SK-N-MC (cell line): ENCODE data around the gene SMG6.

Experiments
- DNase-seq: peaks from one replicate; pipeline ENCODE4 v3.0.0-alpha.2; 2011; ENCODE audit warnings: low read depth, low spot score
- H3K27ac ChIP-seq: fragments of 200-600 bp; sonication (generic); 2 replicates; pipeline ENCODE4 v1.5.1; 2016; ENCODE audit warnings: mixed run types
- H3K36me3 ChIP-seq: fragments of 200-600 bp; sonication (generic); 2 replicates; pipeline ENCODE4 v1.6.1; 2017; ENCODE audit warnings: antibody characterized with exemption, low read length, mixed read lengths; ENCODE audit not compliant: insufficient read depth
- H3K4me3 ChIP-seq: fragments of 200-600 bp; sonication (generic); 2 replicates; pipeline ENCODE4 v1.5.1; 2016
- H3K9ac ChIP-seq: fragments of 200-600 bp; sonication (generic); 2 replicates; pipeline ENCODE4 v1.8.0; 2017; ENCODE audit warnings: mixed run types, mixed read lengths; ENCODE audit not compliant: insufficient read length
- H3K9me3 ChIP-seq: fragments of 200-600 bp; sonication (generic); 2 replicates; pipeline ENCODE4 v1.6.1; 2017; ENCODE audit warnings: low read depth, mild to moderate bottlenecking, antibody characterized with exemption, low read length, moderate library complexity, mixed read lengths
- EZH2 ChIP-seq: fragments of 200-600 bp; sonication (generic); IDR thresholded peaks from one replicate; pipeline ENCODE4 v1.6.1; 2017; ENCODE audit warnings: antibody characterized with exemption
- FOXP2 ChIP-seq: optimal IDR thresholded peaks from 2 replicates; pipeline ENCODE3; 2011; ENCODE audit warnings: mild to moderate bottlenecking, moderate library complexity; ENCODE audit not compliant: insufficient read depth; ENCODE audit errors: extremely low read length, control extremely low read depth
- POLR2AphosphoS5 ChIP-seq: IDR thresholded peaks from 2 replicates; pipeline ENCODE4 v1.6.1; 2012; ENCODE audit warnings: mild to moderate bottlenecking, low read depth, low read length, borderline replicate concordance

SMG6 gene

DNA sequence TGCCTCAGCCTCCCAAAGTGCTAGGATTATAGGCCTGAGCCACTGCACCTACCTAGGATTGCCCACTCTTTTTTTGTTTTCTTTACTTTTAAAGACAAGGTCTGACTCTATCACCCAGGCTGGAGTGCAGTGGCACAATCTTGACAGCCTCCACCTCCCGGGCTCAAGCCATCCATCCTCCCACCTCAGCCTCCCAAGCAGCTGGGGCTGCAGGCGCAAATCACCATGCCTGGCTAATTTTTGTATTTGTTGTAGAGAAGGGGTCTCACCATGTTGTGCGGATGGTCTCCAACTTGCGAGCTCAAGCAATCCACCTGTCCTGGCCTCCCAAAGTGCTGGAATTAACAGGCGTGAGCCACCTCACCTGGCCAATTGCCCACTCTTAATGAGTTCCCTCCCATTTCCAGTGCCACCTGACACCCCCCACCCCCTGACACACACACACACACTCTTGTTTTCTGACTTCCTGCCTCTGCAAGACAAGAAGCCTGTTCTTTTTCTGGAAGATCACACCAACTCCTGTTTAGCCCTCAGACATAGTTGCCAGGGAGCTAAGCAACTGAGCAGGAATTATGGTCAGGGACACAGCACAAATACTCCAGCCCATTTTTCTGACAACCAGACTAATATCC is 259.2 kb downstream of the SMG6 start:
- Histone ChIP-seq H3K9ac (no peak overlapping the region), H3K9me3 (no peaks in the 10 kb centered on the region), H3K27ac (no peak overlapping the region), H3K36me3 (peaks cover 8% of the 10 kb centered on the region), H3K4me3 (no peak overlapping the region)
- DNase-seq: no peak
- TF ChIP-seq POLR2AphosphoS5: no peak
- TF ChIP-seq EZH2: no peak
- TF ChIP-seq FOXP2: no peak

DNA sequence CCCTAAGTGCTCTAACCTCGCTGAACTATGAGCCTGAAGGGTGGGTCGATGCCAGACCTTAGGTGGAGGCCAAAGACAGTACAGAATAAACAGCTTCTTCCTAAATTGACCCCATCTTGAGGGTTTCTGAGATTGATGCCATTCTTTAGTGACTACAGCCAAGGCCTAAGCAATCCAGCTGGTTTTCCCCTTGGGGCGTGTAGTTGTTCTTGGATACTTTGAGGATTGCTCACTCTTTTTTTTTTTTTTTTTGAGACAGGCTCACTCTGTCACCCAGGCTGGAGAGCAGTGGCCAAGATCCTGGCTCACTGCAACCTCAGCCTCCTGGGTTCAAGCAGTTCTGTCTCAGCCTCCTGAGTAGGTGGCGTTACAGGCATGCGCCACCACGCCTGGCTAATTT is 259.8 kb downstream of the SMG6 start:
- TF ChIP-seq POLR2AphosphoS5 (no peak), EZH2 (no peak), FOXP2 (no peak)
- Histone ChIP-seq H3K9ac (no peak overlapping the region), H3K36me3 (peaks cover 8% of the 10 kb centered on the region), H3K4me3 (no peak overlapping the region), H3K27ac (peak overlapping the region; percentile 13; the same call in 1 of the 2 replicates), H3K9me3 (no peaks in the 10 kb centered on the region)
- DNase-seq: no peak

DNA sequence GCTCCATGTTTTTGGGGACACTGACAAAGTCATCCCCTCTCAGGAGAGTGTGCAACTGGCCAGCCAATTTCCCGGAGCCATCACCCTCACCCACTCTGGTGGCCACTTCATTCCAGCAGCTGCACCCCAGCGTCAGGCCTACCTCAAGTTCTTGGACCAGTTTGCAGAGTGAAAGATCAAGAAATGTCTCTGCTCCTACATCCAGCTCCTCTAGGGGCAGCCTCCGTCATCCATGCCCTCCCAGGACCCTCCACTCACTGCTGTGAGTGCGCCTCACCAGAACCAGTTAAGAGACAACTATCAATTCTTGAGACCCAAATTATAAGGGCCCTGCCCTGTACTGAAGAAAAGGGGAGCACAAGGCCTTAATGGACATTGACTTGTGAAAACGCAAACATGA is 260.7 kb downstream of the SMG6 start:
- no peak overlapping the region for H3K27ac ChIP-seq
- no peak for DNase-seq
- TF ChIP-seq FOXP2 (no peak), EZH2 (no peak), POLR2AphosphoS5 (no peak)
- H3K9ac ChIP-seq: peak overlapping the region; percentile 89
- H3K4me3 ChIP-seq: peak overlapping the region; percentile 94
- peaks cover 8% of the 10 kb centered on the region for H3K36me3 ChIP-seq
- H3K9me3 ChIP-seq: no peaks in the 10 kb centered on the region

DNA sequence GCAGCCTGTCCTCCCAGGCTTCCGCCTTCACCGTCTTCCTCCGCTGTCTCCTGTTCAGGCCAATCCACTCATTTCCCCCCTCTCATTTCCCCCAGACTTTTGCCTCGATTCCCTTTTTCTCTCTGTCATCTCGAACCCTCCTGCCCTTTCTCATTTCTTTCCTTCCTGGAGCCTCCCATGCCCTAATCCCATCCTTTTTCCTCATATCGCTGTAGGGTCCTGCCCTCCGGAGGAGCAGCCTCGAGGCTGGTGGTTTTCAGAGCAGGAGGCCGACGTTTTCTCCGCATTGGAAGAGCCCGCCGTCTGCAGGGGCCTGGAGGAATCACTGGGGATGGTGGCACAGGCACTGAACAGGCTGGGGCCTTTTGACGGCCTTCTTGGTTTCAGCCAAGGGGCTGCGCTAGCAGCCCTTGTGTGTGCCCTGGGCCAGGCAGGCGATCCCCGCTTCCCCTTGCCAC is 261.2 kb downstream of the SMG6 start:
- DNase-seq: no peak
- Histone ChIP-seq H3K36me3 (peaks cover 10% of the 10 kb centered on the region), H3K27ac (peak overlapping the region; percentile 76; the same call in 1 of the 2 replicates), H3K9ac (peak overlapping the region; percentile 89), H3K9me3 (no peaks in the 10 kb centered on the region), H3K4me3 (peak overlapping the region; percentile 94)
- TF ChIP-seq EZH2: no peak
- no peak for TF ChIP-seq POLR2AphosphoS5
- TF ChIP-seq FOXP2: no peak

DNA sequence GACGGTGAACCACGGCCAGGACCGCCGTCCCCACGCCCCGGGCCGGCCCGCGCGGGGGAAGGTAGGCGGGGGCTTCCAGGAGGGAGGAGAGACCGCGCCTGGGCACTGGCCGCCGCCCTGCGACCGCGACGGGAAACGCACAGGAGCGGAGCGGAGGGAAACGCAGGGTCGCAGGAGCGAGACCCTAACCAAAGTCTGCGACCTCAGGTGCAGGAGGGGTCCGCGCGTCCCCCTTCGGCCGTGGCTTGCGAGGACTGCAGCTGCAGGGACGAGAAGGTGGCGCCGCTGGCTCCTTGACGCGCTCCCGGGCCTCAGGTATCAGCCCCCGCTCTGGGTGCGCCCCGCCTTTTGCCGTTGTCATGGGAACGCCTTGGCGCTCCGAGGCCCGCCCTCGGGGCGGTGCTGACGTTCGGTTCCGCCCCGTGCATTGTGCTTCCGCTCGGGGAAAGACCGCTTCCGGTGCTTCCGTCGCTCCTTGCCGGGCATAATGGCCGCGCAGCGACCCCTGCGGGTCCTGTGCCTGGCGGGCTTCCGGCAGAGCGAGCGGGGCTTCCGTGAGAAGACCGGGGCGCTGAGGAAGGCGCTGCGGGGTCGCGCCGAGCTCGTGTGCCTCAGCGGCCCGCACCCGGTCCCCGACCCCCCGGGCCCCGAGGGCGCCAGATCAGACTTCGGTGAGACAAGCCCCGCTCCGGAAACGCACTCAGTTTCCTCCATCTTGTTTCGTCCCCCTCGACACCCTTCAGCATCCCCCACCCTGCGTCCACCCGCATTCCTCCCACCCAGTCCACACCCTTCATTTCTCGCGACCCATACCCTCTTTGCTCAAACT is 261.8 kb downstream of the SMG6 start, which contains the start of gene OVCA2:
Gene OVCA2 (plus strand): TSS at position 462 of the 829 bp plus-strand sequence. CDS start 26 bp downstream, at position 488.
- DNase-seq: no peak
- Histone ChIP-seq H3K4me3 (peak within 1 kb of the TSS; percentile 94), H3K9me3 (no peaks in the 10 kb centered on the region), H3K36me3 (peaks cover 15% of the 10 kb centered on the region), H3K9ac (peak within 1 kb of the TSS; percentile 89), H3K27ac (peak within 1 kb of the TSS; percentile 76; the same call in 1 of the 2 replicates)
- TF ChIP-seq FOXP2: no peak
- TF ChIP-seq POLR2AphosphoS5: peak; percentile 67

DNA sequence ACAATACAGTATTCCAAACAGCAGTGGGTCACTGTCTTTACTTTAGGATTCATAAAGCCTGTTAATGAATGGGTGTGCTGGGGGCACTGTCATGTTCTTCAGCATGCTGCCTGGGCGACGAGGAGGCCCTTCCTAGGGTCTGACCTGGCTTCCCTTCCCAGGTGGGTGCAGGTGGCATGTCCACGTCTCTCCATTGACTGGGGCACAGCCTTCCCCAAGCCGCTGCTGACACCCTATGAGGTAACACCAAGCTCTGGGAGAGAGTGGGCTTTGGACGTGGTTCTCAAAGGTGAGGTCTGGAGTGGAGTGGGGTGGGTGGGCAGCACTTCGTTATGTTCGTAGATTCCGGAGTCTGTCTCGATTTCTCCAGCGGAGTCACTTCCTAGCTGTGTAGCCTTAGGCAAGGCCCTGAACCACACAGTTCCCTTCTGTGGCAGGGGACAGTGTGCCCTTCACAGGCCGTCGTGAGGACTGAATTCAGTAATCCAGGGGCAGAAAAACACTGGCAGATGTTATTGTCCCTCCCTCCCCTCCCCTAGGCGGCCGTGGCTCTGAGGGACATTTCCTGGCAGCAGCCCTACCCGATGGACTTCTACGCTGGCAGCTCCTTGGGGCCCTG is 262.5 kb downstream of the SMG6 start:
- no peak overlapping the region for H3K9ac ChIP-seq
- H3K9me3 ChIP-seq: no peaks in the 10 kb centered on the region
- H3K27ac ChIP-seq: no peak overlapping the region
- TF ChIP-seq POLR2AphosphoS5 (no peak), EZH2 (no peak), FOXP2 (no peak)
- no peak for DNase-seq
- H3K4me3 ChIP-seq: peak overlapping the region; percentile 94
- peaks cover 20% of the 10 kb centered on the region for H3K36me3 ChIP-seq

DNA sequence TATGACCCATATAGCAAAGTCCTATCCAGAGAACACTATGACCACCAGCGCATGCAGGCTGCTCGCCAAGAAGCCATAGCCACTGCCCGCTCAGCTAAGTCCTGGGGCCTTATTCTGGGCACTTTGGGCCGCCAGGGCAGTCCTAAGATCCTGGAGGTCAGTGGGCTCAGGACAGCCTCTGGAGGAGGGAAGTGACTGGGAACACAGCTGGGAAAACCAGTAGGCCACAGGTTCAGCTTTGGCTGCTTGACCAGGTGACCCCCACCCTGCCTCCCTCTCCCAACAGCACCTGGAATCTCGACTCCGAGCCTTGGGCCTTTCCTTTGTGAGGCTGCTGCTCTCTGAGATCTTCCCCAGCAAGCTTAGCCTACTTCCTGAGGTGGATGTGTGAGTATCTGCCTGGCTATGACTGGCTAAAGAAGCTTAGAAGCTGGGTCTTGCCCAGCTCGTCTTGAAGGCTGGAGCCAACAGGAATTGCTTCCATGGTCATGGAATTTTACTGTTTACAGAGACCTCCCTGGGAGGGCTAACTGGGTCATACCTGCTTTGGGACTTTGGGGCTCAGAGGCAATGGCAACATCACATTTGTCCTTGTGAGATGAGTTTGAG is 263.3 kb downstream of the SMG6 start:
- Histone ChIP-seq H3K36me3 (peaks cover 20% of the 10 kb centered on the region), H3K9me3 (no peaks in the 10 kb centered on the region)
- TF ChIP-seq FOXP2 (no peak), EZH2 (no peak), POLR2AphosphoS5 (no peak)

More for the DNA sequence above, 263.3 kb downstream of the SMG6 start:
- H3K9ac ChIP-seq: no peak overlapping the region
- H3K27ac ChIP-seq: no peak overlapping the region
- H3K4me3 ChIP-seq: no peak overlapping the region
- DNase-seq: no peak
